NK-92 treated with Interleukin-12 subunit alpha and Interleukin-12 subunit beta, amount 100 ng/mL, for 24 hours (cell line): Measurements from ENCODE around the gene FBXW5.

Experiments used
- DNase-seq: peaks from one replicate; lab custom pipeline; 2025; lab: John Stamatoyannopoulos, UW

FBXW5 gene

DNA sequence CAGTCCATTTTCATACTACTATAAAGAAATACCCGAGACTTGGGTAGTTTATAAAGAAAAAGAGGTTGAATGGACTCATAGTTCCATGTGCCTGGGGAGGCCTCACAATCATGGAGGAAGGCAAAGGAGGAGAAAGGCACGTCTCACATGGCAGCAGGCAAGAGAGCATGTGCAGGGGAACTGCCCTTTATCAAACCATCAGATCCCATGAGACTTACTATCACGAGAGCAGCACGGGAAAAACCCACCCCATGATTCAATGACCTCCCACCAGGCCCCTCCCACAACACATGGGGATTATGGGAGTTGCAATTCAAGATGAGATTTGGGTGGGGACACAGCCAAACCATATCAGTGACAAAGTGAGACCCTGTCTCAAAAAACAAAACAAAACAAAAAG, 38.3 kb downstream of the FBXW5 start:
- no peak for DNase-seq

DNA sequence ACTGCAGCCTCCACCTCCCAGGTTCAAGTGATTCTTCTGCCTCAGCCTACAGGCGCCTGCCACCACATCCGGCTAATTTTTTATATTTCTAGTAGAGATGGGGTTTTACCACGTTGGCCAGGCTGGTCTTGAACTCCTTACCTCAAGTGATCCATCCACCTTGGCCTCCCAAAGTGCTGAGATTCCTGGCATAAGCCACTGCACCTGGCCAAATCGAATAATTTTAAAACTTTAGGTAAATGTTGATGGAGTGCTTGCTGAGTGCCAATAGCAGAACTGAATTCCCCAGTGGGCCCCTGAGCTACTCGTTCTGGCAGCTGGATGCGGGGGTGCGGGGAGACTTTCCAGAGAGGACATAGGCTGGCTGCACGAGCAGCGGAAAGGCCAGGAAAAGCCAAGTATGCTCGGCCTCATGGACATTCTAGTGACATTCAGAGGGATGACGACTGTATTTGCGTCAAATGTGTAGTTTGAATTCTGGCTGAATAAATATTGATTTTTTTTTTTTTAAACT, 41.4 kb downstream of the FBXW5 start:
- no peak for DNase-seq

DNA sequence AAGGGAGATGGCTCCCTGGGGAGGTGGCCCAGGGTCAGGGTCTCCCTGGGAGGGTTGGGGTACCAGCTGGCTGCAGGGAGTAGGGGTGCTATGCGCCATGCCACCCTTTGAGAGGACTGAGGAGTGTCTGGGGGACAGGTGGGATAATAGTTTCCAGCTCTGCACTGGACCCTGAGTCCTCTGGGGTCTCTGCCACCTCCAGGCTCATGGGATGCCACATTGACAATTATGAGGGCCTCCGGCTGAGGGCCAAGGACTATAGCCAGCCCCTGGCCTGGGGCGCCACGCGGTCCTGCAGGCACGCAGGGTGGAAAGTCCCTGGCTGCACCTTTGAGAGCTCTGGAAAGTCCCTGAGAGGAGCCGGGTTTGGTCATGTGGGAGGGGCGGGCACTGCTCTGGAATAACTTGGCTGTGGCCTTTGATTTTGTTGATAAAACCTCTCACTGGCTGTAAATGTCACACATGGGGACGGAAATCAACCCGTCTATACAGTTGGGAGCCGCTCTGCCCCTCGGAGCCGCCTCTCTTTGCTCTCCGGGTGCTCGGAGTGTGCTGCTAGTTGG, 42.2 kb downstream of the FBXW5 start:
- no peak for DNase-seq

DNA sequence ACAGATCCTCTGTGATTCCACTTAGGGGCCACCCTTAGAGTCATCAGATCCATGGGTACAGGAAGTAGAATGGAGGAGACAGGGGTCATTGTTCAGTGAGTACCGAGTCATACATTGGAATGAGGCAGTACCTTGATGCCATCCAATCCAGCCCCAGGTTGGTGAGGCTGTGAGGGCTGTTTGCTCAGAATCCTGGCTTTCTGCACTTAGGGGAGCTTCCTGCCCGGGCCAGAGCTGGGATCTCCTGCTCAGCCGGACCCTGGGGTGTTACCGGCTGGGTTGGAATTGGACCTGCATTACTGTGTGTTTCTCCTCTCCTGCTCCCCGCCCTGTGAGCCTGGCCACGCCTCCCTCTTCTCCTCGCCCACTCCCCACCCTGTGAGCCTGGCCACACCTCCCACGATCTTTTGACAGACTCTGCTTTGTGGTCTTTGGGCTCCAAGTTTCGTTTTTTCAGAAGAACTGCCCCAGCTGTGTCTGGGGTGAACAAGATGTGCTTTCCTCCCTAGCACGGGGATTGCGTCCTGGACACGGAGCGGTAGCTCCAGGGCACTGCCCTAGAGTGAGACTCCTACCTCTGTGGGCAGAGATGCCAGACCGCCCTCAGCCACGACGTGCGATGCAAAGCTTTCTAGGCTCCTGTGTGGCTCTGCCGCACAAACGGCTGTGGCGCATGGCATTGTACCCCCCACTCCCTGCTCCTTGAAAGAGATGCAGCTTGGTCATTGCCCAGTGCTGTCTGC, 42.9 kb downstream of the FBXW5 start:
- no peak for DNase-seq

DNA sequence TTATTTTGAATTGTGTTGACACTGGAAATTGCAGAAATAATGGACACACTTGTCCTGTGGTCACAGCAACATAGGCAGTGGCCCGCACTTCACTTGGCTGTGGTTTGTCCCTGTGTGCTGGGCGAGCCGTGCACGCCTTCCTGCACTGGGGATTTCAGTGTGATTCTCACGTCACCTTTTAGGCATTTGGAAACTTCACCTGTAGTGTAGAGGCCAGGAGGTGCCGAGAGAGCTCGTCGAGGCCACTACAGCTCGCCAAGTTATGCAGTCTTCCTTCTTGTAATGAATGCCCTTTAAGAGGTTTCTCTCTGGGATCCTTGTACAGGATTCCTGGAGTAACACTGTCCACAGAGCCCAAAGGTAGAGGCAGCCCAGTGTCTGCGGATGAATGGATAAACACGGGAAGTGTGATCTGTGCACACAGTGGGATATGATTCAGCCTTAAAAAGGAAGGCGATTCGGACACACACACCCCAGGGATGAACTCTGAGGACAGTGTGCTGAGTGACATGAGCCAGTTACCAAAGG, 43.5 kb downstream of the FBXW5 start:
- no peak for DNase-seq

DNA sequence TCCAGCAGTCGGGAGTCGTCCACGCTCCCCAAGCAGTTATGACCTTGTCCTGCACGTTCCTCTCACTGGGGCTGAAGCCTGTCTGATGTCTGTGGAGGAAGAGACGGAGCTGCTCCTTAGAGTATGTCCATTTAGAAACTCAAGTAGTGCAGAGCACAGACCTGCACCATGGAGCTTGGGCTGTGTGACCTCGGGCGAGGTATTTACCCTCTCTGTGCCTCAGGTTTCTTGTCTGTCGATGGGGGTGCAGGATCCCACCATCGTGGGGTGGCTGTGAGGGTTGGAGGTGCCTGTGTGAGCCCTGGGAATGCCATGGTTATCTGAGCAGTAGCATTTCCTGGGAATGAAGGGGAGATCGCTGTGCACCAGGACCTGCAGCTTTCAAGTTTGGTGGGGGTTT, 44.0 kb downstream of the FBXW5 start:
- no peak for DNase-seq

DNA sequence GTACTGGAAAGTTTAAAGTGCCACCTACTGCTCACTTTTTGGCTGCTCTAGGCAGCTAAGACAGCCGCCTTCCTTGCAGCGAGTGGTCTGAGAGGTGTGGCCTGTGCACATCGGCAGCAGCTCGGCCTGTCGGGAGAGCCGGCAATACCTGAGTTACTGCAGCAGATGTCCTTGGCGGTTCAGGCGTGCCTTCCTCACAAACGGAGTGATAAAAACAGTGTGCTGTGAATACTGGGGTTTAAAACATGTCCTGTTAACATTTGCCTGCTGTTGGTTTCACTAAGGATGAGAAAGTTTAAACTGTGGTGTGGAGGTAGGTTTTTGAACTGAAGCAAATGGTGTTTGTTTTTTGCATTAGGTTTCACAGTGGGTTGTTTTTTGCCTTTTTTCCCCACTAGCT, 45.3 kb downstream of the FBXW5 start:
- DNase-seq = no peak

DNA sequence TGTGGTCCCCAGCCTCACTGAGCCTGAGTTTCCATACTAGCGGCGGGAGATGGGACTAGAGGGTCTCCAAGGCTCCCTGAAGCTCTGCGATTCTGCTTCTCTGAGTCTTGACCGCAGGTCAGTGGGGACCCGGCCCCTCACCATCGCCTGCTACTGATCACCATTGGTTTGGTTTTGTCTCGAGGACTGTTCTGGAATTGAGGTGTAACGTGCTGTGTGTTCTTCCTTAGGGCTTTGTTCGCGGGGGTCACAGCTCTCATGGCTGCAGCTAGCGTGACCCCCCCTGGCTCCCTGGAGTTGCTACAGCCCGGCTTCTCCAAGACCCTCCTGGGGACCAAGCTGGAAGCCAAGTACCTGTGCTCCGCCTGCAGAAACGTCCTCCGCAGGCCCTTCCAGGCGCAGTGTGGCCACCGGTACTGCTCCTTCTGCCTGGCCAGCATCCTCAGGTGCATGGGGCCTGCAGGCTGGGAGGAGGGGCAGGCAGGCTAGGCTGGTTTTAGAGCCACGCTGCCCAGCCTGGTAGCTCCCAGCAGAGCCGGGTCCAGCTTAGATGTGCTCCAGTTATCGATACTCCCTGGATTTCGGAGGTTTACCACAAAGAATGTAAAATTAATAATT, 45.9 kb downstream of the FBXW5 start:
- DNase-seq = no peak

DNA sequence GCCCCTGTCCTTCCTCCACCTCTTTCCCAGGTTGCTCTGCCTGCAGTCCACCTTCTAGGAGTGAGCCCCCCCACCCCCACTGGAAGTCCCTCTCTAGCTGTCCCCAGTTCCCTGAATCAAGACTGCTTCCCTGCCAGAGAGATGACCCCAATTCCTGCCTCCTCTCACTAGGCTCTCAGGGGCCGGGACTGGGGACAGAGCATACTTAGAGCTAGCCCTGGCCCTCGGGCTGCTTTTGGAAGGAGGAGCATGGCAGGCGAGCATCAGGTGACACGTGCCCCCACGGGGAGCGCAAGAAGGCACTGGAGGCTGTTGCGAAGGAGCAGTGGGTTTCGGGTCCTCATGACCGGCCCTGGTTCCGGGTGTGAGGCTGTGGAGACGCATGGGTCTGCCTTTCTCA, 48.5 kb downstream of the FBXW5 start:
- DNase-seq = no peak

DNA sequence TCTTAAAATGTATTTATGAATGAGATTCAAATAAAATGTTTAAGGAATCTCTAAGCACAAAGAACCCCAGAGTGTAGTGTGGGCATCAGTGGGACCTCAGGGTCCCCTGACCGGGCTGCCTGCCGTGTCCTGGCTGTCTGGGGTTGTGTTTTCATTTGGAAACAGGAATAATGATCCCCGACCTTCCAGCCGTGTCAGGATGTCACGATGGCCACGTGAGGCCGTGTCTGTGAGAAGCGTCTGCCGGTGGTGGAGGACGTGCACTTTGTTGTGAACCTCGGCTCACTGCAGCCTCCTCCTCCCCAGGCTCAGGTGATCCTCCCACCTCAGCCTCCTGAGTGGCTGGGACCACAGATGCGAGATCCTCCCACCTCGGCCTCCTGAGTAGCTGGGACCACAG, 53.9 kb downstream of the FBXW5 start:
- no peak for DNase-seq
